T-helper 17 cell (primary cell): ENCODE data around the gene HPDL. TPM values are rescaled to one million over a fixed set of nuclear protein-coding genes. Genes with fewer than 3 reads are reported as not detected.

Experiments used
- ATAC-seq: fragments of 150-1000 bp; cut with Tn5 transposase; 2 replicates; pipeline ENCODE4 v1.10.0; 2021; ENCODE audit warnings: mild to moderate bottlenecking, moderate library complexity
- DNase-seq, 3 donors: peaks; one replicate each; pipeline versions ENCODE4 v3.0.0 to v3.0.0-alpha.2; 2020 to 2021
- H3K9me3 ChIP-seq: one replicate; pipeline ENCODE4 v1.7.0; 2013; ENCODE audit warnings: low read length, mild to moderate bottlenecking; ENCODE audit not compliant: control insufficient read depth, poor library complexity, severe bottlenecking
- H3K27ac Mint-ChIP-seq: one replicate; pipeline ENCODE4 v1.8.0; 2022; ENCODE audit warnings: mild to moderate bottlenecking, moderate library complexity, mixed read lengths
- H3K27me3 Mint-ChIP-seq: one replicate; pipeline ENCODE4 v1.8.0; 2022; ENCODE audit warnings: mixed read lengths
- H3K36me3 Mint-ChIP-seq: one replicate; pipeline ENCODE4 v1.8.0; 2022; ENCODE audit warnings: low read depth, mixed read lengths
- H3K4me1 Mint-ChIP-seq: one replicate; pipeline ENCODE4 v1.8.0; 2022; ENCODE audit warnings: mild to moderate bottlenecking, mixed read lengths
- H3K4me3 Mint-ChIP-seq: one replicate; pipeline ENCODE4 v1.8.0; 2022; ENCODE audit warnings: mild to moderate bottlenecking, moderate library complexity, mixed read lengths
- total RNA-seq, 4 donors: library from RNA in 2 of 4; stranded (reverse) in 2 of 4; gene quantifications; one replicate each; pipeline ENCODE4 v1.2.3 and lab custom pipeline; 2022 to 2026

HPDL gene
- total RNA-seq, 2 donors from 2014 or later = 0.17 to 0.21 TPM

DNA sequence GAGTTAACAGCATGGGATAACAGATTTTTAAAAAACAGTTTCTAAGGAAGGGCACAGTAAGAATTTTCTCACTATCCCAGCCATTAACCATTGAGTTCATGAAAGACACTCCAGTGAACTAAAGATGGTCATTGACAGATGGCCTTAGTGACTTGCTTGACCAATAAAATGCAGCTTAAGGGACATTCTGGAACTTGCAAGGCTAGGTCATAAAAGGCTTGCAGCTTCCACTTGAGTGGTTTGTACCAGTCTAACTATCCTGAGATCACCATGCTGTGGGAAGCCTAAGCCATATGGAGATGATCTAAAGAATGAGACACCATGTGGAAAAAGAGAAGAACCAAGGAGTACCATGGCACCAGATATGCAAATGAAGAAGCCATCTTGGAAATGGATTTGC lies 51.5 kb downstream of the HPDL start:
- no peak for ATAC-seq
- H3K4me1 Mint-ChIP-seq = peaks cover 14% of the 10 kb centered on the region
- H3K9me3 ChIP-seq = no peaks in the 10 kb centered on the region
- H3K27ac Mint-ChIP-seq = no peak overlapping the region
- no peaks in the 10 kb centered on the region for H3K27me3 Mint-ChIP-seq
- no peak for DNase-seq
- no peak overlapping the region for H3K4me3 Mint-ChIP-seq
- peaks cover 6% of the 10 kb centered on the region for H3K36me3 Mint-ChIP-seq

Other genes with a start within 250 kb of the HPDL start
- 1 to 10 TPM; 1.6 to 2.1 TPM for gene ZSWIM5, start 120.3 kb upstream of the HPDL start, total RNA-seq
- gene TOE1, start 13.3 kb downstream of the HPDL start, total RNA-seq = 10 to 100 TPM; 51.4 to 52.5 TPM
- gene MUTYH, start 13.5 kb downstream of the HPDL start, total RNA-seq = 10 to 100 TPM; 60.4 to 73.4 TPM
- gene TESK2, start 164.3 kb downstream of the HPDL start, total RNA-seq = 1 to 10 TPM; 4.9 to 6.5 TPM
- gene CCDC163, start 173.2 kb downstream of the HPDL start, total RNA-seq = under 1 TPM; 0.63 to 0.99 TPM
- gene MMACHC, start 173.4 kb downstream of the HPDL start, total RNA-seq = 1 to 10 TPM in 1 of 2 donors, under 1 TPM in 1; 0.68 to 2.2 TPM
- 10 to 100 TPM; 55.0 to 69.2 TPM for gene PRDX1, start 195.0 kb downstream of the HPDL start, total RNA-seq
- gene AKR1A1, start 223.9 kb downstream of the HPDL start, total RNA-seq = 10 to 100 TPM; 44.0 to 57.0 TPM